ENCODE measurements around the gene EXT2.

Gene EXT2

DNA sequence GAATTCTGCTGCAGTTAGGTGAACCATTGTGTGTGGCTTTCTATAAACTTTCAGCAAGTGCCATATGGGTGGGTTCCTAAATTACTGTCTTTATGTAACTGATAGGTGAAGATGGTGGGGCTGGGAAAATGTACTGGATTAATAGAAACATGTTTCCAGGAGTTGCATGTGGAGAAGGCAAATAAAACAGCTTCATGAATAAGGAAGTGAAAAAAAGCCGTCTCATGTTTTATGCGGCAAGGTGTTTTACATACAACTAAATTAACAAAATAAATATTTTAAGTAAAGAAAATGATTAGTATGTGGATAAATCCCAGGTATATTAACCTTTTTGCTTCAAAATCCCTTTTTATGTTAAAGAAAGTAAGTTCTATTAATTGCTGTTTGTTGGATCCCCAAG lies 67.2 kb downstream of the EXT2 start:
- in situ Hi-C loops (cut with HindIII; ENCODE audit: low sequenced_read_pairs): no loop called here
- TF ChIP-seq, protein P1, sequence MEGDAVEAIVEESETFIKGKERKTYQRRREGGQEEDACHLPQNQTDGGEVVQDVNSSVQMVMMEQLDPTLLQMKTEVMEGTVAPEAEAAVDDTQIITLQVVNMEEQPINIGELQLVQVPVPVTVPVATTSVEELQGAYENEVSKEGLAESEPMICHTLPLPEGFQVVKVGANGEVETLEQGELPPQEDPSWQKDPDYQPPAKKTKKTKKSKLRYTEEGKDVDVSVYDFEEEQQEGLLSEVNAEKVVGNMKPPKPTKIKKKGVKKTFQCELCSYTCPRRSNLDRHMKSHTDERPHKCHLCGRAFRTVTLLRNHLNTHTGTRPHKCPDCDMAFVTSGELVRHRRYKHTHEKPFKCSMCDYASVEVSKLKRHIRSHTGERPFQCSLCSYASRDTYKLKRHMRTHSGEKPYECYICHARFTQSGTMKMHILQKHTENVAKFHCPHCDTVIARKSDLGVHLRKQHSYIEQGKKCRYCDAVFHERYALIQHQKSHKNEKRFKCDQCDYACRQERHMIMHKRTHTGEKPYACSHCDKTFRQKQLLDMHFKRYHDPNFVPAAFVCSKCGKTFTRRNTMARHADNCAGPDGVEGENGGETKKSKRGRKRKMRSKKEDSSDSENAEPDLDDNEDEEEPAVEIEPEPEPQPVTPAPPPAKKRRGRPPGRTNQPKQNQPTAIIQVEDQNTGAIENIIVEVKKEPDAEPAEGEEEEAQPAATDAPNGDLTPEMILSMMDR (IDR thresholded peaks at IDR 0.05; ENCODE audit: low read depth, low read length): no peak
- no peak for DNase-seq (ENCODE audit: low read depth, low spot score)

GRCh38 chr11:44165432-44165831 lies 70.0 kb downstream of the EXT2 start:
- in situ Hi-C loops (cut with HindIII; ENCODE audit: low sequenced_read_pairs): no loop called here
- H3K4me3 ChIP-seq (ENCODE audit: low read depth, low read length): no peak overlapping the region
- TF ChIP-seq, protein P1 (IDR thresholded peaks at IDR 0.05; ENCODE audit: low read depth, low read length): no peak
- no peak for DNase-seq (ENCODE audit: low read depth, low spot score)

More for the DNA sequence above, 67.2 kb downstream of the EXT2 start:
- no peak overlapping the region for H3K4me3 ChIP-seq (ENCODE audit: low read depth, low read length)

DNA sequence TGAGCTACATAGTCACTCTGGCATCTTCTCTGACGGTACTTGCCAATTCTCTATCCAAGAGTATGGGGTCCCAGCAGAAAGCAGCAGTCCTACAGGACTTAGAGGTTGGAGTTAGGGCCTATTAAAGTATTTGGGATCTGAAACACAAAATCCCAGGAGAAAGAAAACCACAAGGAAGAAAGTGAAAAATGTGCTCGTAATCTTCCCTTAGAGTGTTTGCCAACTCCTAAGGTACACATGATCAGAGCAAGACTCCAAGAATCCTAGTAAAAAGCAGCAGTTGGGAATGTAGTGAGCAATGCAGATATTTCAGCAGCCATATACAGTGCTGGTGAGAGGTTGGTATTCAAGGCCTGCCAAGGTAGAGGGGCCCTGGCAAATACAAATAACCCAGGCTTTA lies 71.6 kb downstream of the EXT2 start:
- H3K4me3 ChIP-seq (ENCODE audit: low read depth, low read length): no peak overlapping the region
- TF ChIP-seq, protein P1 (IDR thresholded peaks at IDR 0.05; ENCODE audit: low read depth, low read length): no peak
- in situ Hi-C loops (cut with HindIII; ENCODE audit: low sequenced_read_pairs): no loop called here
- no peak for DNase-seq (ENCODE audit: low read depth, low spot score)

DNA sequence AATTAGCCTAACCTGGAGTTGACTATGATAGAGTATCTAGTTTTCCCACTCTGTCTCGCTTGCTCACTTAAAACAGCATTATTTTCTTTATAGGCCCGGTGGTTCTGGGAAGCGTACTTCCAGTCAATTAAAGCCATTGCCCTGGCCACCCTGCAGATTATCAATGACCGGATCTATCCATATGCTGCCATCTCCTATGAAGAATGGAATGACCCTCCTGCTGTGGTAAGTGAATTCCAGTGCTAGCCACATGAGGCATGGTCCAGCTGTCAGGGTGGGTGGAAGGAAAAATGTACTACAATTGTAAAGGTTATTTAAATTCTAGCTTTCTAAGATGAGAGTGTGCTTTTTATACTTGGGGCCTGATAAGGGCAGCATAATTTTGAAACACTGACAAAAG lies 76.0 kb downstream of the EXT2 start:
- TF ChIP-seq, protein P1 (IDR thresholded peaks at IDR 0.05; ENCODE audit: low read depth, low read length): no peak
- in situ Hi-C loops (cut with HindIII; ENCODE audit: low sequenced_read_pairs): no loop called here

DNA sequence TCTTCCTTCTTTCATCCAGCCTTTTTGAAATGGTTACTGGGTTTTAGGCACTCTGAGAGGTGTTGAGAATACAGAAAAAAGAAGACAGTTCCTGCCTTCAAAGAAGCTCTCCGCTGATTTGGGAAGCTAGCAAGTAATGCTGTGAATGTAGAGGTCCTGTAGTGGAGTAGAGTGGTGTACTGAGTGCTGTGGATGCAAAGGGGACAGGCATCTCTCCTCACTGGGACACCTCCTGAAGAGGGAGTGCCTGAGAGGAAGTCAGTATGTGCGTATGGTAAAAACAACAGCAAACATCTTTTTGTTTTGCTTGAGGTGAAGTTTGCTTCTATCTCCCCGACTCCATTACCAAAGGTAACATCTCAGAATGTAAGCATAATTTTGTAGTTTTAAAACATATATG lies 77.5 kb downstream of the EXT2 start:
- DNase-seq (ENCODE audit: low read depth, low spot score): no peak
- TF ChIP-seq, protein P1 (IDR thresholded peaks at IDR 0.05; ENCODE audit: low read depth, low read length): no peak
- H3K4me3 ChIP-seq (ENCODE audit: low read depth, low read length): no peak overlapping the region
- in situ Hi-C loops (cut with HindIII; ENCODE audit: low sequenced_read_pairs): no loop called here

More for the DNA sequence above, 76.0 kb downstream of the EXT2 start:
- no peak overlapping the region for H3K4me3 ChIP-seq (ENCODE audit: low read depth, low read length)
- peak; percentile 44 for DNase-seq (ENCODE audit: low read depth, low spot score)

GRCh38 chr11:44174842-44175241 lies 79.4 kb downstream of the EXT2 start:
- TF ChIP-seq, protein P1 (IDR thresholded peaks at IDR 0.05; ENCODE audit: low read depth, low read length): no peak
- no peak for DNase-seq (ENCODE audit: low read depth, low spot score)
- in situ Hi-C loops (cut with HindIII; ENCODE audit: low sequenced_read_pairs): no loop called here
- H3K4me3 ChIP-seq (ENCODE audit: low read depth, low read length): no peak overlapping the region

All from astrocyte of the spinal cord (primary cell).